Uterus (tissue), 2 donors: Measurements from ENCODE around the gene C17orf50.

ENCODE experiments used
- POLR2A ChIP-seq, 2 donors: fragments of 450-650 bp; IDR thresholded peaks; one replicate each; pipeline ENCODE4 v1.6.1; 2016; ENCODE audit warnings: antibody characterized with exemption in 2 of 2, mild to moderate bottlenecking in 1 of 2, moderate library complexity in 1 of 2
- TF ChIP-seq, protein P1 (sequence below), 4 experiments: fragments of 200-600 bp in 2 of 4; fragments of 450-650 bp in 2 of 4; sonication (generic) in 2 of 4; IDR thresholded peaks; one replicate each; pipeline ENCODE4 v1.5.1; 2016 to 2019; ENCODE audit warnings: antibody characterized with exemption in 4 of 4, mild to moderate bottlenecking in 2 of 4, moderate library complexity in 1 of 4

DNA sequence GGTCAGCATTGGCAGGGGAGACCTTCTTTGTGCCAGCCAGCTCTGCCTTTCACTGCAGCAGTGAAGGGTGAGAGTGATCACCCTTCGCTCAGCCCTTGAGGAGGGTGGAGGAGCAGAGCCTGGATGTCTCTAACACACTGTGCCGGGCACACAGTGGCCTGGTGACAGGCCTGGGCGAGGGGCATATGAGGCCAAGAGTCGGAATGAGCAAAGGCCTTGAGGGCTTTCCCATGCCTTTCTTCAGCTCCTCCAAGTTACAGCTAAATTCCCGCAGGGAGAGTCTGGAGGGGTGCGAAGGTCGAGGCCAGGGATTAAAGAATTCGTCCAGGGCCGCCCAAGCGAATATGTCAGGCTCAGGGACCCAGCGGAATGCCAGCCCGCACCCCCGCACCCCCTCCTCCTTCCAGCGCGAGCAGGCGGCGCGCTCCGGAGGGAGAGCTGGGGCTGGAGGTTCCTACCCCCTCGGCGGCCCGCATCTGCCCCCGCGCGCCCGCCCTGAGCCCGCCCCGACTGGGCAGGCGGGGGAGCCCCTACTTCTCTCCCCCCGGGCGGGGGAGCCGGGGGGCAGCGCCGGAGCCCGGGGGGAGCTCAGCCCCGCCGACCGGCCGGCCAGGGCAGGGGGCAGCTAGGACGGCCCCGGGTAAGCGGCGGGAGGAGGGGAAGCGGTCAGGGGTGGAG lies 29.3 kb upstream of the C17orf50 start, which contains the start of gene RASL10B:
- TF ChIP-seq, protein P1, sequence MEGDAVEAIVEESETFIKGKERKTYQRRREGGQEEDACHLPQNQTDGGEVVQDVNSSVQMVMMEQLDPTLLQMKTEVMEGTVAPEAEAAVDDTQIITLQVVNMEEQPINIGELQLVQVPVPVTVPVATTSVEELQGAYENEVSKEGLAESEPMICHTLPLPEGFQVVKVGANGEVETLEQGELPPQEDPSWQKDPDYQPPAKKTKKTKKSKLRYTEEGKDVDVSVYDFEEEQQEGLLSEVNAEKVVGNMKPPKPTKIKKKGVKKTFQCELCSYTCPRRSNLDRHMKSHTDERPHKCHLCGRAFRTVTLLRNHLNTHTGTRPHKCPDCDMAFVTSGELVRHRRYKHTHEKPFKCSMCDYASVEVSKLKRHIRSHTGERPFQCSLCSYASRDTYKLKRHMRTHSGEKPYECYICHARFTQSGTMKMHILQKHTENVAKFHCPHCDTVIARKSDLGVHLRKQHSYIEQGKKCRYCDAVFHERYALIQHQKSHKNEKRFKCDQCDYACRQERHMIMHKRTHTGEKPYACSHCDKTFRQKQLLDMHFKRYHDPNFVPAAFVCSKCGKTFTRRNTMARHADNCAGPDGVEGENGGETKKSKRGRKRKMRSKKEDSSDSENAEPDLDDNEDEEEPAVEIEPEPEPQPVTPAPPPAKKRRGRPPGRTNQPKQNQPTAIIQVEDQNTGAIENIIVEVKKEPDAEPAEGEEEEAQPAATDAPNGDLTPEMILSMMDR (IDR thresholded peaks at IDR 0.05) = no peak
- no peak for TF ChIP-seq POLR2A (IDR thresholded peaks at IDR 0.05)
